Retinal pigment epithelial cell (primary cell): ENCODE data around the gene MATK.

ENCODE experiments used
- DNase-seq: peaks from one replicate; pipeline ENCODE4 v3.0.0-alpha.2; 2010; ENCODE audit warnings: low read depth
- H3K4me3 ChIP-seq: 2 replicates; pipeline ENCODE4 v1.5.1; 2011; ENCODE audit warnings: mild to moderate bottlenecking, low read length, control low read depth, moderate library complexity
- CTCF ChIP-seq: conservative IDR thresholded peaks from 2 replicates; pipeline ENCODE4 v1.5.1; 2011; ENCODE audit warnings: low read depth, low read length, control low read depth, inconsistent platforms

The MATK gene

GRCh38 chr19:3807131-3807480 lies 20.9 kb upstream of the MATK start:
- no peak overlapping the region for H3K4me3 ChIP-seq

GRCh38 chr19:3805859-3806258 lies 19.7 kb upstream of the MATK start:
- no peak overlapping the region for H3K4me3 ChIP-seq
- DNase-seq: no peak
- no peak for TF ChIP-seq CTCF

More at GRCh38 chr19:3807131-3807480, 20.9 kb upstream of the MATK start:
- no peak for DNase-seq
- TF ChIP-seq CTCF: no peak

GRCh38 chr19:3804429-3804828 lies 18.2 kb upstream of the MATK start:
- no peak for DNase-seq
- no peak for TF ChIP-seq CTCF
- no peak overlapping the region for H3K4me3 ChIP-seq

GRCh38 chr19:3803986-3804385 lies 17.8 kb upstream of the MATK start:
- no peak for TF ChIP-seq CTCF

GRCh38 chr19:3803114-3803888 lies 17.1 kb upstream of the MATK start:
- no peak for TF ChIP-seq CTCF
- H3K4me3 ChIP-seq: no peak overlapping the region
- DNase-seq: no peak

More at GRCh38 chr19:3803986-3804385, 17.8 kb upstream of the MATK start:
- no peak overlapping the region for H3K4me3 ChIP-seq
- no peak for DNase-seq

GRCh38 chr19:3801412-3802096 lies 15.4 kb upstream of the MATK start:
- no peak for DNase-seq
- H3K4me3 ChIP-seq: no peak overlapping the region
- peak; percentile 39 for TF ChIP-seq CTCF

- TF ChIP-seq CTCF: no peak
- H3K4me3 ChIP-seq: no peak overlapping the region
- DNase-seq: no peak
Observed at GRCh38 chr19:3800996-3801395, 14.8 kb upstream of the MATK start.
